ENCODE data around the gene ZFP28.

Gene ZFP28

GRCh38 chr19:56566904-56567273 lies 28.1 kb downstream of the ZFP28 start:
- no peak for TF ChIP-seq JUND (IDR thresholded peaks at IDR 0.05; ENCODE audit: low read depth)
- in situ Hi-C loops (cut with HindIII; ENCODE audit: low pct_unique_long_range_greater_than_20kb, low sequenced_read_pairs) = no loop called here
- peak in 1 of 2 experiments; percentile 16 for DNase-seq (ENCODE audit: low read depth in 1 of 2, low spot score in 1 of 2)

- in situ Hi-C loops (cut with HindIII; ENCODE audit: low pct_unique_long_range_greater_than_20kb, low sequenced_read_pairs) = no loop called here
- DNase-seq (ENCODE audit: low read depth in 1 of 2, low spot score in 1 of 2) = peak; percentile 90 to 95
Observed at GRCh38 chr19:56567274-56568120, 28.7 kb downstream of the ZFP28 start, which contains the start of gene ZNF470. Gene ZNF470, plus strand, starts transcription at chr19:56567468. Its CDS starts 2,844 bp downstream, at chr19:56570312.

GRCh38 chr19:56572589-56572988 lies 33.8 kb downstream of the ZFP28 start:
- no peak for TF ChIP-seq JUND (IDR thresholded peaks at IDR 0.05; ENCODE audit: low read depth)
- in situ Hi-C loops (cut with HindIII; ENCODE audit: low pct_unique_long_range_greater_than_20kb, low sequenced_read_pairs) = no loop called here
- DNase-seq (ENCODE audit: low read depth in 1 of 2, low spot score in 1 of 2) = no peak

More at GRCh38 chr19:56567274-56568120, 28.7 kb downstream of the ZFP28 start, which contains the start of gene ZNF470:
- TF ChIP-seq JUND (IDR thresholded peaks at IDR 0.05; ENCODE audit: low read depth) = no peak

GRCh38 chr19:56573914-56574313 lies 35.2 kb downstream of the ZFP28 start:
- TF ChIP-seq JUND (IDR thresholded peaks at IDR 0.05; ENCODE audit: low read depth) = no peak
- in situ Hi-C loops (cut with HindIII; ENCODE audit: low pct_unique_long_range_greater_than_20kb, low sequenced_read_pairs) = no loop called here
- DNase-seq (ENCODE audit: low read depth in 1 of 2, low spot score in 1 of 2) = no peak

- no peak for TF ChIP-seq JUND (IDR thresholded peaks at IDR 0.05; ENCODE audit: low read depth)
- DNase-seq (ENCODE audit: low read depth in 1 of 2, low spot score in 1 of 2) = no peak
Observed at GRCh38 chr19:56577719-56578602, 39.2 kb downstream of the ZFP28 start.

GRCh38 chr19:56594446-56594782 lies 55.7 kb downstream of the ZFP28 start:
- no peak for DNase-seq (ENCODE audit: low read depth in 1 of 2, low spot score in 1 of 2)
- in situ Hi-C loops (cut with HindIII; ENCODE audit: low pct_unique_long_range_greater_than_20kb, low sequenced_read_pairs) = no loop called here
- TF ChIP-seq JUND (IDR thresholded peaks at IDR 0.05; ENCODE audit: low read depth) = no peak

More at GRCh38 chr19:56577719-56578602, 39.2 kb downstream of the ZFP28 start:
- in situ Hi-C loops (cut with HindIII; ENCODE audit: low pct_unique_long_range_greater_than_20kb, low sequenced_read_pairs) = no loop called here

GRCh38 chr19:56594783-56595547 lies 56.2 kb downstream of the ZFP28 start, which contains the start of gene ZNF71:
Gene ZNF71, plus strand, starts transcription at chr19:56595302. Its CDS starts 6,257 bp downstream, at chr19:56601559.
- peak; percentile 86 to 87 for DNase-seq (ENCODE audit: low read depth in 1 of 2, low spot score in 1 of 2)
- no peak for TF ChIP-seq JUND (IDR thresholded peaks at IDR 0.05; ENCODE audit: low read depth)
- in situ Hi-C loops (cut with HindIII; ENCODE audit: low pct_unique_long_range_greater_than_20kb, low sequenced_read_pairs) = no loop called here

- in situ Hi-C loops (cut with HindIII; ENCODE audit: low pct_unique_long_range_greater_than_20kb, low sequenced_read_pairs) = no loop called here
- peak in 1 of 2 experiments; percentile 5 for DNase-seq (ENCODE audit: low read depth in 1 of 2, low spot score in 1 of 2)
- TF ChIP-seq JUND (IDR thresholded peaks at IDR 0.05; ENCODE audit: low read depth) = no peak
Observed at GRCh38 chr19:56595548-56595899, 56.8 kb downstream of the ZFP28 start.

GRCh38 chr19:56596676-56597075 lies 57.9 kb downstream of the ZFP28 start:
- TF ChIP-seq JUND (IDR thresholded peaks at IDR 0.05; ENCODE audit: low read depth) = no peak
- in situ Hi-C loops (cut with HindIII; ENCODE audit: low pct_unique_long_range_greater_than_20kb, low sequenced_read_pairs) = no loop called here

GRCh38 chr19:56597696-56598095 lies 58.9 kb downstream of the ZFP28 start:
- in situ Hi-C loops (cut with HindIII; ENCODE audit: low pct_unique_long_range_greater_than_20kb, low sequenced_read_pairs) = no loop called here
- no peak for DNase-seq (ENCODE audit: low read depth in 1 of 2, low spot score in 1 of 2)
- TF ChIP-seq JUND (IDR thresholded peaks at IDR 0.05; ENCODE audit: low read depth) = no peak

More at GRCh38 chr19:56596676-56597075, 57.9 kb downstream of the ZFP28 start:
- no peak for DNase-seq (ENCODE audit: low read depth in 1 of 2, low spot score in 1 of 2)

GRCh38 chr19:56601375-56601774 lies 62.6 kb downstream of the ZFP28 start:
- no peak for TF ChIP-seq JUND (IDR thresholded peaks at IDR 0.05; ENCODE audit: low read depth)
- DNase-seq (ENCODE audit: low read depth in 1 of 2, low spot score in 1 of 2) = no peak
- in situ Hi-C loops (cut with HindIII; ENCODE audit: low pct_unique_long_range_greater_than_20kb, low sequenced_read_pairs) = no loop called here

- no peak for DNase-seq (ENCODE audit: low read depth in 1 of 2, low spot score in 1 of 2)
- in situ Hi-C loops (cut with HindIII; ENCODE audit: low pct_unique_long_range_greater_than_20kb, low sequenced_read_pairs) = no loop called here
- TF ChIP-seq JUND (IDR thresholded peaks at IDR 0.05; ENCODE audit: low read depth) = no peak
Observed at GRCh38 chr19:56603829-56604228, 65.1 kb downstream of the ZFP28 start.
